Activated CD4-positive, alpha-beta T cell treated with anti-CD3 and anti-CD28 coated beads, Interleukin-2, amount 10 ng/mL, durations not matched to agents 7 days and 5 days (primary cell): ENCODE results near the gene LYRM4. TPM values are rescaled to one million over a fixed set of nuclear protein-coding genes. Genes with fewer than 3 reads are reported as not detected.

ENCODE experiments used
- CTCF ChIA-PET: fragments of 350-600 bp; sonication (Branson Sonifier 250); formaldehyde crosslinking; loops from one replicate; lab custom pipeline; 2021; ENCODE audit warnings: antibody characterized with exemption; lab: Charles Lee
- POLR2A ChIA-PET: fragments of 350-600 bp; sonication (Branson Sonifier 250); formaldehyde crosslinking; loops from one replicate; lab custom pipeline; 2021; ENCODE audit warnings: antibody characterized with exemption; lab: Charles Lee
- DNase-seq: peaks from one replicate; pipeline ENCODE4 v3.0.0-alpha.2; 2020
- H3K27ac Mint-ChIP-seq: one replicate; pipeline ENCODE4 v1.8.0; 2021; ENCODE audit warnings: mild to moderate bottlenecking, moderate library complexity, mixed read lengths
- H3K27me3 Mint-ChIP-seq: one replicate; pipeline ENCODE4 v1.8.0; 2021; ENCODE audit warnings: mixed read lengths
- H3K36me3 Mint-ChIP-seq: one replicate; pipeline ENCODE4 v1.8.0; 2021; ENCODE audit warnings: low read depth, mixed read lengths
- H3K4me1 Mint-ChIP-seq: one replicate; pipeline ENCODE4 v1.8.0; 2021; ENCODE audit warnings: mixed read lengths
- H3K4me3 Mint-ChIP-seq: one replicate; pipeline ENCODE4 v1.8.0; 2021; ENCODE audit warnings: mild to moderate bottlenecking, moderate library complexity, mixed read lengths
- H3K9me3 Mint-ChIP-seq: one replicate; pipeline ENCODE4 v1.8.0; 2021; ENCODE audit warnings: mixed read lengths
- total RNA-seq, 2 experiments: library from RNA; stranded (reverse); gene quantifications; one replicate each; pipeline ENCODE4 v1.2.3, GENCODE V29; 2021

LYRM4 gene
- total RNA-seq, 2 experiments from 2014 or later = 30.8 to 31.4 TPM

GRCh38 chr6:5208471-5208971 is 52.2 kb downstream of the LYRM4 start:
- no peak overlapping the region for H3K27ac Mint-ChIP-seq
- POLR2A ChIA-PET = no interaction called here
- H3K9me3 Mint-ChIP-seq = no peaks in the 10 kb centered on the region
- CTCF ChIA-PET = interaction anchor here (1.4 kb wide), 1 partner anchor 62 kb away, joined by 4 read pairs; no protein-coding TSS in a partner anchor
- H3K27me3 Mint-ChIP-seq = no peaks in the 10 kb centered on the region
- H3K36me3 Mint-ChIP-seq = no peaks in the 10 kb centered on the region
- no peak overlapping the region for H3K4me3 Mint-ChIP-seq
- no peak for DNase-seq
- peaks cover 8% of the 10 kb centered on the region for H3K4me1 Mint-ChIP-seq

DNA sequence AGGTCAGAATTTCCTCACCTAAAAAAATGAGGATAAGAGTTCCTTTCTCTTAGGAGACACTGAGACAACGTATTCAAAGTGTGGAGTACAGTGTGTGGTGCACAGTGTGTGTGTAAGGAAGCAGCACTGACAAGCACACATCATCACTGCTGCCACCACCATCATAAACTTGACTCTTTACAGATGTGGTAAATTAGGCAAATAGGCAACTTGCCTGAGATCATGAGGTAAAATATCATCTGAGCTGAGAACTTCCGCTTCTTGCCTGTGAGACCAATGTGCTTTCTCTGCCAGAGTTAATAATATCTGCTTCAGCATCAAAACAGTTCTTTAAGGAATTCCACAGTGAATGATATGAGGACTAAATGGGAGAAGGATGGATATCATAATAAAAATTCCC is 52.7 kb downstream of the LYRM4 start:
- no peak for DNase-seq
- H3K4me3 Mint-ChIP-seq = no peak overlapping the region
- H3K27ac Mint-ChIP-seq = no peak overlapping the region
- H3K9me3 Mint-ChIP-seq = no peaks in the 10 kb centered on the region
- CTCF ChIA-PET = interaction anchor here (0.9 to 1.4 kb wide), 5 partner anchors 9 to 62 kb away, joined by 3 to 4 read pairs (median 4); no protein-coding TSS in a partner anchor
- POLR2A ChIA-PET = no interaction called here
- no peaks in the 10 kb centered on the region for H3K36me3 Mint-ChIP-seq
- no peaks in the 10 kb centered on the region for H3K27me3 Mint-ChIP-seq
- H3K4me1 Mint-ChIP-seq = peaks cover 8% of the 10 kb centered on the region

DNA sequence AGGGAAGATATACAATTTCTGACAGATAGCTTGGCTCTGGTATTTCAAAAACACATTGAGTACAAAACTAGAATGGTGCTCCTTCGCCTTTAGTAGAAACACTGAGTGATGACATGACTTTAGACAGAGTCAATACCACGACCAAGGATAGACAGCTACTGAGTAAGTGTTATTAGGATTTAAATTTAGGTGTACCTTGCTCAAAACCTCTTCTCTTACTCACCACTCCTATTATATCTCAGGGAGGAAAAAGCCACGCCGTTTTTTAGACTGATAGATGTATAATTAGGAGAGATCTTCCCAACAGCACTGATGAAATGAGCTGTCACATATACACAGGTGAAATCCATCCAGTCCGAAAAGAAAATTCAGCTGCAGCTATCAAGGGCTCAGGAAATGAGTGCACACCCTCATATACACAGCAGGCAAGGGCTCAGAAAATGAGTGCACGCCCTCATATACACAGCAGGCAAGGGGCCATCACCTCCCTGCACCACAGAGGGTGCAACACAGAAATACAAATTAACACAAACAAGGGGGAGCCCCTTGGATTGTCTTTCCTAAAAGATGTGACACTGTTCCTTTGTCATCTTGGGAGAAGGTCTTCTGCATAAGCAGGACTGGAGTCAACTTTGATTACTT is 53.7 kb downstream of the LYRM4 start:
- ChIA-PET CTCF (interaction anchor here (0.6 to 1.6 kb wide), 7 partner anchors 9 to 32 kb away, joined by 3 to 6 read pairs (median 4); no protein-coding TSS in a partner anchor), POLR2A (no interaction called here)
- no peak for DNase-seq
- Mint-ChIP-seq H3K4me3 (no peak overlapping the region), H3K4me1 (peaks cover 4% of the 10 kb centered on the region), H3K27ac (no peak overlapping the region), H3K9me3 (no peaks in the 10 kb centered on the region), H3K27me3 (no peaks in the 10 kb centered on the region), H3K36me3 (no peaks in the 10 kb centered on the region)

GRCh38 chr6:5205877-5206850 is 54.6 kb downstream of the LYRM4 start:
- Mint-ChIP-seq H3K27me3 (no peaks in the 10 kb centered on the region), H3K4me1 (no peaks in the 10 kb centered on the region), H3K27ac (no peak overlapping the region), H3K36me3 (no peaks in the 10 kb centered on the region), H3K9me3 (no peaks in the 10 kb centered on the region), H3K4me3 (no peak overlapping the region)
- POLR2A ChIA-PET = interaction anchor here (0.5 kb wide), 1 partner anchor 184 kb away, joined by 3 read pairs; no protein-coding TSS in a partner anchor
- no peak for DNase-seq
- CTCF ChIA-PET = interaction anchor here (0.6 to 1.6 kb wide), 4 partner anchors 9 to 34 kb away, joined by 3 to 8 read pairs (median 4); no protein-coding TSS in a partner anchor

DNA sequence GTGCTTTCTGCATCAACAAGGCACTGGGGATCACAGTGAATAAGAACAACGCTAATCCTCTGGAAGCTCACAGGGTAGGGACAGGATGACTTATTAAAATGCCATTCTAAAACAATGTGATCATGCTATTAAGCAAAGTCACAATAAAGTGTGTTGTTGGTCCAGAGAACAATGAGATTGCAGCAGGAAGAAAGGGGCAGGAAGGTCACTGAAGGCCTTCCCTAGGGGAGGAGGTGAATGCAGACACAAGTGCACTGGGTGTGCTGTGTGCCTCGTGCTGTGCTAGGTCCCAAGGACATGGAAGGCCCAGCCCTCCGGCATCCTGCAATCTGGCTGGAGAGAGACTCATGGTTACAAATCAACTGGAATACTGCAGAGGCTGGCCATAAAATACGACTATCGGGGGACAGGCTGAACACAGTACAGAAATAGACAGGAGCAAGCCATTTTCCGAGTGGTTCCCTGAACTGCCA is 55.7 kb downstream of the LYRM4 start:
- H3K36me3 Mint-ChIP-seq = no peaks in the 10 kb centered on the region
- H3K4me3 Mint-ChIP-seq = no peak overlapping the region
- H3K27ac Mint-ChIP-seq = no peak overlapping the region
- no peak for DNase-seq
- H3K27me3 Mint-ChIP-seq = no peaks in the 10 kb centered on the region
- H3K9me3 Mint-ChIP-seq = no peaks in the 10 kb centered on the region
- ChIA-PET POLR2A (no interaction called here), CTCF (interaction anchor here (0.6 to 1.2 kb wide), 4 partner anchors 8 to 35 kb away, joined by 3 to 8 read pairs (median 3); no protein-coding TSS in a partner anchor)
- no peaks in the 10 kb centered on the region for H3K4me1 Mint-ChIP-seq

- POLR2A ChIA-PET = no interaction called here
- Mint-ChIP-seq H3K4me3 (no peak overlapping the region), H3K27me3 (no peaks in the 10 kb centered on the region), H3K27ac (no peak overlapping the region), H3K9me3 (no peaks in the 10 kb centered on the region), H3K36me3 (no peaks in the 10 kb centered on the region), H3K4me1 (no peaks in the 10 kb centered on the region)
- CTCF ChIA-PET = interaction anchor here (1.2 kb wide), 2 partner anchors 9 to 12 kb away, joined by 3 read pairs; no protein-coding TSS in a partner anchor
- DNase-seq = no peak
Observed at GRCh38 chr6:5204376-5204775, 56.4 kb downstream of the LYRM4 start.

- H3K36me3 Mint-ChIP-seq = no peaks in the 10 kb centered on the region
Observed at GRCh38 chr6:5203546-5203945, 57.2 kb downstream of the LYRM4 start.

GRCh38 chr6:5202941-5203340 is 57.8 kb downstream of the LYRM4 start:
- ChIA-PET POLR2A (no interaction called here), CTCF (interaction anchor here (1.2 kb wide), 1 partner anchor 10 kb away, joined by 3 read pairs; no protein-coding TSS in a partner anchor)
- Mint-ChIP-seq H3K36me3 (no peaks in the 10 kb centered on the region), H3K4me1 (peaks cover 4% of the 10 kb centered on the region), H3K27me3 (no peaks in the 10 kb centered on the region), H3K4me3 (no peak overlapping the region), H3K27ac (no peak overlapping the region), H3K9me3 (no peaks in the 10 kb centered on the region)
- DNase-seq = no peak

More at GRCh38 chr6:5203546-5203945, 57.2 kb downstream of the LYRM4 start:
- Mint-ChIP-seq H3K27me3 (no peaks in the 10 kb centered on the region), H3K9me3 (no peaks in the 10 kb centered on the region), H3K4me1 (peaks cover 4% of the 10 kb centered on the region), H3K4me3 (no peak overlapping the region), H3K27ac (no peak overlapping the region)
- ChIA-PET CTCF (interaction anchor here (1.2 kb wide), 1 partner anchor 11 kb away, joined by 3 read pairs; no protein-coding TSS in a partner anchor), POLR2A (no interaction called here)
- DNase-seq = no peak

DNA sequence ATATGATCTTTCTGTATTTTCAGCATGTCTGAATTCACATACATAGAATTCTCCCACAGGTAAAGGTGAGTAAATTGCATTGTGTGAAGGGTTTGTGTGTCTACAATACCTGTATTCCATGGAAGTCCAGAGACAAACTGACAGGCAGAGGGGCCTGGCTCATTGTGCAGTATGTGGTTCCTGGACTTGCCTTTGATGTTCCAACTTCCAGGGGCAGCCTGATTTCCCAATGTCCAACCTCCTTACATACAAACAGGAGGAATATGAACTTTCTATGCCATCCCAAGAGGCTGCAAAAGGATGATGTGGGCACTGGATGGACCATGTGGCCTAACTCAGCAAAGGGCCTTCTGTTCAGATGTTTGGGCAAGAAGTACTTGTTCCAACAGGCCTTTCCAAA is 58.5 kb downstream of the LYRM4 start:
- H3K9me3 Mint-ChIP-seq = no peaks in the 10 kb centered on the region
- ChIA-PET POLR2A (no interaction called here), CTCF (interaction anchor here (1.4 kb wide), 1 partner anchor 22 kb away, joined by 3 read pairs; no protein-coding TSS in a partner anchor)
- H3K27me3 Mint-ChIP-seq = no peaks in the 10 kb centered on the region
- H3K36me3 Mint-ChIP-seq = no peaks in the 10 kb centered on the region
- no peak overlapping the region for H3K27ac Mint-ChIP-seq
- peaks cover 4% of the 10 kb centered on the region for H3K4me1 Mint-ChIP-seq
- DNase-seq = no peak
- no peak overlapping the region for H3K4me3 Mint-ChIP-seq

DNA sequence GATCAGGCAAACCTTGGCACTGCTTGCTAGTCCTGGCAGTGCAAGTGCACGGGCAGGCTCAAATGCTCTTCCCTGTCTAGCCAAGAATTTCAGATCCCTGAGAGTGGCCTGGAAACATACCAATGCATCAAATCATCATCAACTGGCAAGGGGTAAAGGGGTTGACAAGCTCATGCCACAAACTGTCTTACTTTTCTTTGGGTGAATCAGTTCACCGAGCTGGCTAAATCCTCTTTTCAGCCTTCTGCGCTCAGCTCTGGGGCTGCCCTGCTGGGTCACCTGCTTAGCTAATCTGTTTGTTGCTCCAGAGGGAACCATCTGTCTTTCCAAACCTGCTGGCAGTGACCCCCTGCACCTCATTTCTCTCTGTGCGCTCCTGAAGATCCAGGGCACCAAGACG is 59.5 kb downstream of the LYRM4 start:
- H3K27me3 Mint-ChIP-seq = no peaks in the 10 kb centered on the region
- CTCF ChIA-PET = interaction anchor here (0.6 to 1.4 kb wide), 3 partner anchors 21 to 764 kb away, joined by 3 to 5 read pairs (median 3); no protein-coding TSS in a partner anchor
- DNase-seq = no peak
- no peak overlapping the region for H3K4me3 Mint-ChIP-seq
- H3K4me1 Mint-ChIP-seq = peaks cover 4% of the 10 kb centered on the region
- H3K9me3 Mint-ChIP-seq = peaks cover 4% of the 10 kb centered on the region
- POLR2A ChIA-PET = no interaction called here
- H3K27ac Mint-ChIP-seq = no peak overlapping the region
- peaks cover 6% of the 10 kb centered on the region for H3K36me3 Mint-ChIP-seq

GRCh38 chr6:5199702-5200101 is 61.0 kb downstream of the LYRM4 start:
- Mint-ChIP-seq H3K4me3 (no peak overlapping the region), H3K9me3 (peaks cover 4% of the 10 kb centered on the region), H3K27me3 (no peaks in the 10 kb centered on the region), H3K4me1 (peaks cover 4% of the 10 kb centered on the region), H3K36me3 (peaks cover 6% of the 10 kb centered on the region), H3K27ac (no peak overlapping the region)
- CTCF ChIA-PET = no interaction called here
- POLR2A ChIA-PET = no interaction called here
- DNase-seq = no peak

DNA sequence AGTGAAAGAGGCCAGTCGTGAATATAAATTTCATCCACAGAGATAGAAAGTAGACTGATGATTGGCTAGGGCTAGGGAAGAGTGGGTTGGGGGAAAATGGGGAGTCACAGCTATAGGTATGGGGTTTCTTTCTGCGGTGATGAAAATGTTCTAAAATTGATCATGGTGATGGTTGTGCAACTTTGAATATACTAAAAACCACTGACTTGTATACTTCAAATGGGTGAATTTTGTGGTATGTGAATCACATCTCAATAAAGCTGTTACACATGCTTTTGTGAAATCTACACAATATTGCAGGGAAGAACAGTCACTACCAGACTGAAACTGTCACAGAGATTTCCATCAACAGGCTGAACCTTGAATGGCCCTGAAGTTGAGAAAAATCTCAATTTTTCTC is 61.5 kb downstream of the LYRM4 start:
- no peak for DNase-seq
- Mint-ChIP-seq H3K27me3 (no peaks in the 10 kb centered on the region), H3K9me3 (peaks cover 4% of the 10 kb centered on the region), H3K4me3 (no peak overlapping the region), H3K36me3 (peaks cover 6% of the 10 kb centered on the region), H3K4me1 (peaks cover 4% of the 10 kb centered on the region), H3K27ac (no peak overlapping the region)
- ChIA-PET CTCF (no interaction called here), POLR2A (no interaction called here)
